Lower leg skin (tissue), 3 donors: ENCODE results near the gene CASP10.

ENCODE experiments used
- POLR2A ChIP-seq, 2 donors: fragments of 450-650 bp; IDR thresholded peaks; one replicate each; pipeline ENCODE4 v1.6.1; 2016 to 2017; ENCODE audit warnings: antibody characterized with exemption in 2 of 2, mild to moderate bottlenecking in 1 of 2, moderate library complexity in 1 of 2
- TF ChIP-seq, protein P1 (sequence below), 3 donors: fragments of 450-650 bp; IDR thresholded peaks; one replicate each; pipeline ENCODE4 v1.5.1; 2016; ENCODE audit warnings: antibody characterized with exemption in 3 of 3, mild to moderate bottlenecking in 3 of 3, moderate library complexity in 2 of 3

DNA sequence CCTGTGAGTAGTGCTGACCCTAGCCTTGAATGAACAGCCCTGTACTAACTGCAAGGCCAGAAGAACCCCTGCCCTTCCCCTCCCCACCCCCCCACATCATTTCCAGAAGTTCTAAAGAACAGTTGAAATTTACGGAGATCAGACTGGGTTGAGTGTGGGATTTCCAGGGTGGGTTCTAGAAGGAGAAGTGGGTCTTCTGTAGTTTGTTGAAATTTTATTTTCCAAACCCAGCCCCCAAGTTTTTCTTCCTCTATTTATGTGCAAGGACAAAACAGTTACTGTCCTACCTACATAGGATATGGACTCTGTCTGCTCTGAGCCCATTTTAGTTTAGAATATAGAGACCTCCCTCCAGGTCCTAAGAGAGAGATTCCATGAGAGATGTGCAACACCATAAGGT, 26.3 kb upstream of the CASP10 start:
- TF ChIP-seq, protein P1, sequence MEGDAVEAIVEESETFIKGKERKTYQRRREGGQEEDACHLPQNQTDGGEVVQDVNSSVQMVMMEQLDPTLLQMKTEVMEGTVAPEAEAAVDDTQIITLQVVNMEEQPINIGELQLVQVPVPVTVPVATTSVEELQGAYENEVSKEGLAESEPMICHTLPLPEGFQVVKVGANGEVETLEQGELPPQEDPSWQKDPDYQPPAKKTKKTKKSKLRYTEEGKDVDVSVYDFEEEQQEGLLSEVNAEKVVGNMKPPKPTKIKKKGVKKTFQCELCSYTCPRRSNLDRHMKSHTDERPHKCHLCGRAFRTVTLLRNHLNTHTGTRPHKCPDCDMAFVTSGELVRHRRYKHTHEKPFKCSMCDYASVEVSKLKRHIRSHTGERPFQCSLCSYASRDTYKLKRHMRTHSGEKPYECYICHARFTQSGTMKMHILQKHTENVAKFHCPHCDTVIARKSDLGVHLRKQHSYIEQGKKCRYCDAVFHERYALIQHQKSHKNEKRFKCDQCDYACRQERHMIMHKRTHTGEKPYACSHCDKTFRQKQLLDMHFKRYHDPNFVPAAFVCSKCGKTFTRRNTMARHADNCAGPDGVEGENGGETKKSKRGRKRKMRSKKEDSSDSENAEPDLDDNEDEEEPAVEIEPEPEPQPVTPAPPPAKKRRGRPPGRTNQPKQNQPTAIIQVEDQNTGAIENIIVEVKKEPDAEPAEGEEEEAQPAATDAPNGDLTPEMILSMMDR (IDR thresholded peaks at IDR 0.05) = no peak
- TF ChIP-seq POLR2A (IDR thresholded peaks at IDR 0.05) = no peak
